ENCODE results near the gene RNPEP.
"Not testable (repeated sequence)": the region's sequence is repeated elsewhere in the genome, so short reads cannot be mapped to it uniquely, and the experiment has no call there.

RNPEP gene

GRCh38 chr1:202036595-202037387 lies 54.3 kb downstream of the RNPEP start:
- no peak for DNase-seq (ENCODE audit: low spot score)

- DNase-seq (ENCODE audit: low spot score), result no peak
Measured at GRCh38 chr1:202037706-202038296, 55.4 kb downstream of the RNPEP start.

GRCh38 chr1:202038688-202039346 lies 56.4 kb downstream of the RNPEP start:
- no peak for DNase-seq (ENCODE audit: low spot score)

GRCh38 chr1:202045705-202046104 lies 63.3 kb downstream of the RNPEP start:
- DNase-seq (ENCODE audit: low spot score), result no peak

- DNase-seq (ENCODE audit: low spot score), result peak; percentile 55
Measured at GRCh38 chr1:202046227-202046626, 63.8 kb downstream of the RNPEP start.

GRCh38 chr1:202046748-202047708 lies 64.6 kb downstream of the RNPEP start:
- DNase-seq (ENCODE audit: low spot score), result no peak

- no peak for DNase-seq (ENCODE audit: low spot score)
Measured at GRCh38 chr1:202047977-202048376, 65.5 kb downstream of the RNPEP start.

GRCh38 chr1:202049129-202049528 lies 66.7 kb downstream of the RNPEP start:
- no peak for DNase-seq (ENCODE audit: low spot score)

GRCh38 chr1:202054094-202054493 lies 71.6 kb downstream of the RNPEP start:
- DNase-seq (ENCODE audit: low spot score), result no peak

GRCh38 chr1:202054673-202055072 lies 72.2 kb downstream of the RNPEP start:
- DNase-seq (ENCODE audit: low spot score), result not testable (repeated sequence)
